ENCODE measurements around the gene MCF2L2.

- TF ChIP-seq TAF1 (IDR thresholded peaks at IDR 0.05; ENCODE audit: control insufficient read depth, extremely low read depth, insufficient read depth, low read length, severe bottlenecking) (no peak), CEBPZ (IDR thresholded peaks at IDR 0.05; ENCODE audit: borderline replicate concordance, low read depth, low read length) (no peak), JUN (IDR thresholded peaks at IDR 0.05; ENCODE audit: borderline replicate concordance, low read depth, low read length) (no peak), JUN (CRISPR knock-in tag; IDR thresholded peaks at IDR 0.05; ENCODE audit: borderline replicate concordance) (no peak), MXI1 (IDR thresholded peaks at IDR 0.05; ENCODE audit: low read depth, low read length) (no peak), TCF7 (IDR thresholded peaks at IDR 0.05; ENCODE audit: borderline replicate concordance) (no peak), ZBTB7A (IDR thresholded peaks at IDR 0.05; ENCODE audit: borderline replicate concordance, control insufficient read depth, low read depth, low read length) (no peak), TCFL5 (CRISPR knock-in tag; conservative IDR thresholded peaks at IDR 0.05) (no peak), NR2C2 (CRISPR knock-in tag; IDR thresholded peaks at IDR 0.05) (no peak), NR2C2 (tag; IDR thresholded peaks at IDR 0.05) (no peak), TARDBP (IDR thresholded peaks at IDR 0.05) (no peak), ARID3A (IDR thresholded peaks at IDR 0.05; ENCODE audit: borderline replicate concordance, low read depth, low read length) (no peak), KDM4B (IDR thresholded peaks at IDR 0.05; ENCODE audit: borderline replicate concordance in 2 of 2, low read depth in 1 of 2) (no peak), RFX1 (IDR thresholded peaks at IDR 0.05) (no peak), CBX3 (IDR thresholded peaks at IDR 0.05; ENCODE audit: borderline replicate concordance in 1 of 2, low read length in 2 of 2) (no peak), FOXP4 (CRISPR knock-in tag; IDR thresholded peaks at IDR 0.05; ENCODE audit: borderline replicate concordance) (no peak)
Measured at GRCh38 chr3:183142199-183142598, 286.2 kb downstream of the MCF2L2 start.
